Panc1 (cell line): ENCODE results near the gene MRPS5. TPM values are rescaled to one million over a fixed set of nuclear protein-coding genes. Genes with fewer than 3 reads are reported as not detected.

Experiments
- ATAC-seq: fragments of 200-7000 bp; cut with Tn5 transposase; 2 replicates; pipeline ENCODE4 v1.9.1; 2020; ENCODE audit warnings: mild to moderate bottlenecking, moderate library complexity
- BruUV-seq: library from RNA; stranded (reverse); fragments of 400-500 nt; replicated peaks from 2 replicates; lab custom pipeline; 2021; lab: Mats Ljungman, UMichigan
- CTCF ChIA-PET: fragments of 300-600 bp; sonication (Branson Sonifier 250); formaldehyde crosslinking; loops from one replicate; lab custom pipeline; 2022; ENCODE audit warnings: antibody characterized with exemption; lab: Charles Lee
- POLR2A ChIA-PET: fragments of 300-600 bp; sonication (Branson Sonifier 250); formaldehyde crosslinking; loops from one replicate; lab custom pipeline; 2022; ENCODE audit warnings: antibody characterized with exemption; lab: Charles Lee
- DNase-seq: peaks from one replicate; pipeline ENCODE4 v3.0.0-alpha.2; 2010; ENCODE audit warnings: low read depth, low spot score
- H3K27ac ChIP-seq: 2 replicates; pipeline ENCODE4 v1.5.1; 2011; ENCODE audit warnings: mild to moderate bottlenecking, low read length, inconsistent platforms
- H3K27me3 ChIP-seq: fragments of 200-500 bp; sonication (Bioruptor generic); 2 replicates; pipeline ENCODE4 v1.6.0; 2014; ENCODE audit warnings: low read length, inconsistent platforms; ENCODE audit not compliant: control insufficient read depth, insufficient read depth
- H3K36me3 ChIP-seq: fragments of 200-500 bp; sonication (Bioruptor generic); 2 replicates; pipeline ENCODE4 v1.5.1; 2014; ENCODE audit warnings: inconsistent platforms, mild to moderate bottlenecking, low read length, moderate library complexity; ENCODE audit not compliant: control insufficient read depth, insufficient read depth
- H3K4me1 ChIP-seq: 2 replicates; pipeline ENCODE4 v1.5.1; 2011; ENCODE audit warnings: inconsistent platforms, mild to moderate bottlenecking, low read length, moderate library complexity; ENCODE audit not compliant: control insufficient read depth, insufficient read depth
- H3K4me3 ChIP-seq, 2 experiments: 2 replicates each; pipeline ENCODE4 v1.5.1; 2011 to 2012; ENCODE audit warnings: low read depth in 2 of 2, low read length in 2 of 2, mild to moderate bottlenecking in 2 of 2, inconsistent platforms in 1 of 2, moderate library complexity in 1 of 2
- H3K9me3 ChIP-seq: fragments of 200-500 bp; sonication (Bioruptor generic); 2 replicates; pipeline ENCODE4 v1.5.1; 2014; ENCODE audit warnings: low read depth, mild to moderate bottlenecking, inconsistent platforms, low read length, moderate library complexity; ENCODE audit not compliant: control insufficient read depth, insufficient read depth
- POLR2AphosphoS5 ChIP-seq: IDR thresholded peaks from 2 replicates; pipeline ENCODE4 v1.6.1; 2012; ENCODE audit warnings: mild to moderate bottlenecking, low read depth, low read length, moderate library complexity
- SIN3A ChIP-seq: IDR thresholded peaks from 2 replicates; pipeline ENCODE4 v1.6.1; 2012; ENCODE audit warnings: low read depth, mild to moderate bottlenecking, low read length, moderate library complexity, borderline replicate concordance; ENCODE audit not compliant: insufficient read depth
- TCF7L2 ChIP-seq: IDR thresholded peaks from 2 replicates; pipeline ENCODE4 v1.6.1; 2011; ENCODE audit warnings: mild to moderate bottlenecking, low read depth, low read length, inconsistent platforms
- in situ Hi-C: cut with HindIII; loops from 2 replicates; pipeline ENCODE4 v1.10.0; 2016; ENCODE audit warnings: low sequenced_read_pairs, low pct_unique_long_range_greater_than_20kb
- intact Hi-C: fragments of 100-400 bp; cut with micrococcal nuclease; formaldehyde crosslinking; loops from one replicate; pipeline ENCODE4 v1.10.0; 2022; ENCODE audit not compliant: unreplicated experiment
- total RNA-seq: library from RNA; stranded (reverse); gene quantifications from one replicate; pipeline ENCODE4 v1.2.1, GENCODE V29; 2021; ENCODE audit not compliant: unreplicated experiment
- TF ChIP-seq, protein P1 (sequence below): fragments of 450-650 bp; IDR thresholded peaks from 2 replicates; pipeline ENCODE4 v1.5.1; 2017; ENCODE audit warnings: mild to moderate bottlenecking
- TF ChIP-seq, protein P2 (sequence below), 2 experiments: IDR thresholded peaks; 2 replicates each; pipeline ENCODE4 v1.6.1; 2011 to 2012; ENCODE audit warnings: low read depth in 2 of 2, control low read depth in 1 of 2, low read length in 1 of 2, mild to moderate bottlenecking in 1 of 2, moderate library complexity in 1 of 2; ENCODE audit not compliant: insufficient read depth in 1 of 2

MRPS5 gene
- total RNA-seq, 1 experiment from 2014 or later, result 95.8 TPM

DNA sequence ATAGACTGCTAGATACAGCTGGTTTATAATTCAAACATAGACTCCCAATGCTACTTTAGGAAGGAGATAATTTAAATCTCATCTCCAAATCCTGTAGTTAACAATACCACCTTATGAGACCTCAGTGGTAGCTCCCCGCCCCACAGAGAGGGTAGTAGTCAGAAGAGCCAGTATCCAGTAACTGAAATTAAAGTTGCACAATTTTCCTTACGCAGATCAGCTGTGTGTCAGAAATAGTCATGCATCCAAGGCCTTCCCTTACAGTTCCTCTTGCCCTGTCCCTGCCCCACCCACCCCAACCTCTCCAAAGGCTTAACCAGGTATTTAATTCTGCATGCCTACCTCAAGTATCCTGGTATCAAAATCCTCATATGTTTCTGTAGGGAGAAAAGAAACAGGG, 15.5 kb downstream of the MRPS5 start:
- POLR2A ChIA-PET, result no interaction called here
- in situ Hi-C loops (no loop called here), intact Hi-C loops (no loop called here)
- Histone ChIP-seq H3K4me1 (no peaks in the 10 kb centered on the region), H3K4me3 (no peak overlapping the region), H3K27me3 (no peaks in the 10 kb centered on the region), H3K27ac (no peak overlapping the region), H3K36me3 (peaks cover 52% of the 10 kb centered on the region), H3K9me3 (no peaks in the 10 kb centered on the region)
- TF ChIP-seq, protein P1, sequence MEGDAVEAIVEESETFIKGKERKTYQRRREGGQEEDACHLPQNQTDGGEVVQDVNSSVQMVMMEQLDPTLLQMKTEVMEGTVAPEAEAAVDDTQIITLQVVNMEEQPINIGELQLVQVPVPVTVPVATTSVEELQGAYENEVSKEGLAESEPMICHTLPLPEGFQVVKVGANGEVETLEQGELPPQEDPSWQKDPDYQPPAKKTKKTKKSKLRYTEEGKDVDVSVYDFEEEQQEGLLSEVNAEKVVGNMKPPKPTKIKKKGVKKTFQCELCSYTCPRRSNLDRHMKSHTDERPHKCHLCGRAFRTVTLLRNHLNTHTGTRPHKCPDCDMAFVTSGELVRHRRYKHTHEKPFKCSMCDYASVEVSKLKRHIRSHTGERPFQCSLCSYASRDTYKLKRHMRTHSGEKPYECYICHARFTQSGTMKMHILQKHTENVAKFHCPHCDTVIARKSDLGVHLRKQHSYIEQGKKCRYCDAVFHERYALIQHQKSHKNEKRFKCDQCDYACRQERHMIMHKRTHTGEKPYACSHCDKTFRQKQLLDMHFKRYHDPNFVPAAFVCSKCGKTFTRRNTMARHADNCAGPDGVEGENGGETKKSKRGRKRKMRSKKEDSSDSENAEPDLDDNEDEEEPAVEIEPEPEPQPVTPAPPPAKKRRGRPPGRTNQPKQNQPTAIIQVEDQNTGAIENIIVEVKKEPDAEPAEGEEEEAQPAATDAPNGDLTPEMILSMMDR, result no peak
- TF ChIP-seq, protein P2, sequence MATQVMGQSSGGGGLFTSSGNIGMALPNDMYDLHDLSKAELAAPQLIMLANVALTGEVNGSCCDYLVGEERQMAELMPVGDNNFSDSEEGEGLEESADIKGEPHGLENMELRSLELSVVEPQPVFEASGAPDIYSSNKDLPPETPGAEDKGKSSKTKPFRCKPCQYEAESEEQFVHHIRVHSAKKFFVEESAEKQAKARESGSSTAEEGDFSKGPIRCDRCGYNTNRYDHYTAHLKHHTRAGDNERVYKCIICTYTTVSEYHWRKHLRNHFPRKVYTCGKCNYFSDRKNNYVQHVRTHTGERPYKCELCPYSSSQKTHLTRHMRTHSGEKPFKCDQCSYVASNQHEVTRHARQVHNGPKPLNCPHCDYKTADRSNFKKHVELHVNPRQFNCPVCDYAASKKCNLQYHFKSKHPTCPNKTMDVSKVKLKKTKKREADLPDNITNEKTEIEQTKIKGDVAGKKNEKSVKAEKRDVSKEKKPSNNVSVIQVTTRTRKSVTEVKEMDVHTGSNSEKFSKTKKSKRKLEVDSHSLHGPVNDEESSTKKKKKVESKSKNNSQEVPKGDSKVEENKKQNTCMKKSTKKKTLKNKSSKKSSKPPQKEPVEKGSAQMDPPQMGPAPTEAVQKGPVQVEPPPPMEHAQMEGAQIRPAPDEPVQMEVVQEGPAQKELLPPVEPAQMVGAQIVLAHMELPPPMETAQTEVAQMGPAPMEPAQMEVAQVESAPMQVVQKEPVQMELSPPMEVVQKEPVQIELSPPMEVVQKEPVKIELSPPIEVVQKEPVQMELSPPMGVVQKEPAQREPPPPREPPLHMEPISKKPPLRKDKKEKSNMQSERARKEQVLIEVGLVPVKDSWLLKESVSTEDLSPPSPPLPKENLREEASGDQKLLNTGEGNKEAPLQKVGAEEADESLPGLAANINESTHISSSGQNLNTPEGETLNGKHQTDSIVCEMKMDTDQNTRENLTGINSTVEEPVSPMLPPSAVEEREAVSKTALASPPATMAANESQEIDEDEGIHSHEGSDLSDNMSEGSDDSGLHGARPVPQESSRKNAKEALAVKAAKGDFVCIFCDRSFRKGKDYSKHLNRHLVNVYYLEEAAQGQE (IDR thresholded peaks at IDR 0.05; ENCODE audit: insufficient read depth in 1 of 2, low read depth in 2 of 2, low read length in 1 of 2), result no peak
- no peak for TF ChIP-seq TCF7L2
- TF ChIP-seq POLR2AphosphoS5, result no peak
- no peak for TF ChIP-seq SIN3A
- no TSS peak for BruUV-seq
- ATAC-seq, result no peak
- no peak for DNase-seq
- CTCF ChIA-PET, result no interaction called here

DNA sequence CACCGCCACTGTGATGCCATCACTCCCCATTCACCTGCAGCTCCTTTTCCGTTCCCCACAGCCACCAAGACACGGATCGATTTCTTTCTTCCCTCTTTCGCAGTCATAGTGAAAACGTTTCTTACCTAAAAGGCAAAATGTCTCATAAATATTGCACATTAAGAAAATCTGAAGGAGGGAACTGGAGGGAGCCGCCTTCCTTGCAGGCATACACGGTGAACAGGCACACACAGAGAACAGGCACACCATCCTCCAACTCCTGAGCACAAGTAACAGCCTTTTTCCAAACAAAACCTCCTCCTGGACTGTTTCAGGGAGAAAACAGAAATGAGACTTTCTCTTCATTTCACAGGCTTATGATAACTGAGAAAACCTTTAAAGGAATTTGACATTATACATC, 17.0 kb downstream of the MRPS5 start:
- Histone ChIP-seq H3K27me3 (no peaks in the 10 kb centered on the region), H3K9me3 (no peaks in the 10 kb centered on the region), H3K4me3 (no peak overlapping the region), H3K27ac (no peak overlapping the region), H3K36me3 (peaks cover 54% of the 10 kb centered on the region), H3K4me1 (no peaks in the 10 kb centered on the region)
- in situ Hi-C loops, result no loop called here
- POLR2A ChIA-PET, result no interaction called here
- DNase-seq, result no peak
- no TSS peak for BruUV-seq
- ATAC-seq, result no peak
- CTCF ChIA-PET, result no interaction called here
- intact Hi-C loops, result no loop called here
- TF ChIP-seq, protein P2 (IDR thresholded peaks at IDR 0.05; ENCODE audit: insufficient read depth in 1 of 2, low read depth in 2 of 2, low read length in 1 of 2), result no peak
- TF ChIP-seq TCF7L2 (no peak), SIN3A (no peak), POLR2AphosphoS5 (no peak)
- TF ChIP-seq, protein P1, result no peak
